ENCODE measurements around the gene CLSTN1.
"Not testable (repeated sequence)": the region's sequence is repeated elsewhere in the genome, so short reads cannot be mapped to it uniquely, and the experiment has no call there.

CLSTN1 gene

GRCh38 chr1:9728451-9729295 lies 95.1 kb downstream of the CLSTN1 start:
- peak; percentile 49 to 60 for DNase-seq

DNA sequence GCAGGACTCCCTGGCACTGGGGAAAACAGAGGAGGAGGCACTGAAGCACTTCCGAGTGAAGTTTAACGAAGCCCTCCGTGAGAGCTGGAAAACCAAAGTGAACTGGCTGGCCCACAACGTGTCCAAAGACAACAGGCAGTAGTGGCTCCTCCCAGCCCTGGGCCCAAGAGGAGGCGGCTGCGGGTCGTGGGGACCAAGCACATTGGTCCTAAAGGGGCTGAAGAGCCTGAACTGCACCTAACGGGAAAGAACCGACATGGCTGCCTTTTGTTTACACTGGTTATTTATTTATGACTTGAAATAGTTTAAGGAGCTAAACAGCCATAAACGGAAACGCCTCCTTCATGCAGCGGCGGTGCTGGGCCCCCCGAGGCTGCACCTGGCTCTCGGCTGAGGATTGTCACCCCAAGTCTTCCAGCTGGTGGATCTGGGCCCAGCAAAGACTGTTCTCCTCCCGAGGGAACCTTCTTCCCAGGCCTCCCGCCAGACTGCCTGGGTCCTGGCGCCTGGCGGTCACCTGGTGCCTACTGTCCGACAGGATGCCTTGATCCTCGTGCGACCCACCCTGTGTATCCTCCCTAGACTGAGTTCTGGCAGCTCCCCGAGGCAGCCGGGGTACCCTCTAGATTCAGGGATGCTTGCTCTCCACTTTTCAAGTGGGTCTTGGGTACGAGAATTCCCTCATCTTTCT lies 96.7 kb downstream of the CLSTN1 start:
- no peak for DNase-seq

DNA sequence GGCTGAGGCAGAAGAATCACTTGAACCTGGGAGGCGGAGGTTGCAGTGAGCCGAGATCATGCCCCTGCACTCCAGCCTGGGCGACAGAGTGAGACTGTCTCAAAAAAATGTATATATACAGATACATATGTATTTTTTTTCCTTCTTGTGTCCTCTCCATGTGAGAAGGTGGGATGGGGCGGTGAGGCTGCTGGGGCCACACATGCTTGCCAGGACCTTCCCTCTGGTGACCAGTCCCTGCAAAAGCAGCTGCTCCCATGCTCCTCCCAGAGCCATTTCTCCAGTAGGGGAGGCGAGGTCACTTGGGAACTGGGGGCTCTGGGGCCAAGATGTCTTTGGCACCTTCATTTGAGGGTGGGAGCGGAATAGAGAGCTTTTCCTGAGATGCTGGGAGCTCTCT lies 97.4 kb downstream of the CLSTN1 start:
- DNase-seq = no peak

- DNase-seq = peak; percentile 71 to 79
Measured at GRCh38 chr1:9724706-9725476, 98.9 kb downstream of the CLSTN1 start.

DNA sequence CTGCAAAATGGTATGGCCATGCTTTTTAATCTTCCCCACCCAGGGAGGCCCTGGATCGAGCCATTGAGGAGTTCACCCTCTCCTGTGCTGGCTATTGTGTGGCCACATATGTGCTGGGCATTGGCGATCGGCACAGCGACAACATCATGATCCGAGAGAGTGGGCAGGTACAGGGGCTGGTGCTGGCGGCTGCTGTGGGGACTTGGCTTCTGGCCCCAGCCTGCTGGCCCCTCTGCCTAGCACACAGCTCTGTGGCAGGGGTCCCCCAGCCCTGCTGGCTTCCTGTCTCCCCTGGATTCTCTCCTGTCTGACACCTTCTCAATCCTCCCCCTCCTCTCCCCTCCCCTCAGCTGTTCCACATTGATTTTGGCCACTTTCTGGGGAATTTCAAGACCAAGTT lies 99.8 kb downstream of the CLSTN1 start:
- DNase-seq = no peak

DNA sequence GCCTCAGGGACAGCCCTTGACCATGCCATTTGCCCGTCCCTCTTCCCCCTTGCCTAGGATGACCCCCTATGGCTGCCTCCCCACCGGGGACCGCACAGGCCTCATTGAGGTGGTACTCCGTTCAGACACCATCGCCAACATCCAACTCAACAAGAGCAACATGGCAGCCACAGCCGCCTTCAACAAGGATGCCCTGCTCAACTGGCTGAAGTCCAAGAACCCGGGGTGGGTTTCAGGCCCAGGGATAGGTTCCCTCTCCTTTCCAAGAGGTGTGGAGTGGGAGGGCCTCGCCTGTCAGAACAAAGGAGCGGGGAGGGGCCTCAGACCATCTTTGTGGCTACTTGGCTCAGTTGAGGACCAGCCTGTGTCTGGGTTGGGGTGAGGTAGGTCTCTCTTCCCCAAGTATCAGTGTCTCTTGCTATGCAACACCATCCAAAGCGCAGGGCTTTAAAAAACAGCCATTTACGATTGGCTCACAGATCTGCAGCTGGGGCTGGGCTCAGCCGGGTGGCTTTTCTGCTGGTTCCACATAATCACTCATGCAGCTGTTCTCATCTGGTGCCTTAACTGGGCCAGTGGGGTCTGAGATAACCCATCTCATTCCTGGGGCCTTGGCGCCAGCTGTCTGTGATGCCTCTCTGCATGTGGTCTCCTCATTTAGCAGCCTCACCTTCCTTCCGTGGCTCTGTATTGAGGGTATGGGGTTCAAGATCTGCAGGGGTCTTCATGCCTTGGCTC lies 100.5 kb downstream of the CLSTN1 start:
- no peak for DNase-seq

DNA sequence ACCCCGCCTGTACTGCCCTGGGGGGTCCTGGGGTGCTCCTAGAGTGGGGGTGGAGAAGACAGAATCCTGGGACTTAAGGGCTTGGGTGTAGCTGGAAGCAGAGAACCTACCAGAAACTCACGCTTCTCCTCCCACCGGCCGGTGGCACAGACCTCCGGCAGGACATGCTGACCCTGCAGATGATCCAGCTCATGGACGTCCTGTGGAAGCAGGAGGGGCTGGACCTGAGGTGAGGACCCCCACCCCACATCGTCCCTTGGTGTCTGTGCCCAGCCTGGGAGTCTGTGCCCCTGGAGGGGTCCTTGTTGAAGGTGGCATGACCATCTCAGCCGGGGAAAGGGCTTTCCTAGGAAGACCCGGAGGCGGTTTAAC lies 101.4 kb downstream of the CLSTN1 start:
- no peak for DNase-seq

DNA sequence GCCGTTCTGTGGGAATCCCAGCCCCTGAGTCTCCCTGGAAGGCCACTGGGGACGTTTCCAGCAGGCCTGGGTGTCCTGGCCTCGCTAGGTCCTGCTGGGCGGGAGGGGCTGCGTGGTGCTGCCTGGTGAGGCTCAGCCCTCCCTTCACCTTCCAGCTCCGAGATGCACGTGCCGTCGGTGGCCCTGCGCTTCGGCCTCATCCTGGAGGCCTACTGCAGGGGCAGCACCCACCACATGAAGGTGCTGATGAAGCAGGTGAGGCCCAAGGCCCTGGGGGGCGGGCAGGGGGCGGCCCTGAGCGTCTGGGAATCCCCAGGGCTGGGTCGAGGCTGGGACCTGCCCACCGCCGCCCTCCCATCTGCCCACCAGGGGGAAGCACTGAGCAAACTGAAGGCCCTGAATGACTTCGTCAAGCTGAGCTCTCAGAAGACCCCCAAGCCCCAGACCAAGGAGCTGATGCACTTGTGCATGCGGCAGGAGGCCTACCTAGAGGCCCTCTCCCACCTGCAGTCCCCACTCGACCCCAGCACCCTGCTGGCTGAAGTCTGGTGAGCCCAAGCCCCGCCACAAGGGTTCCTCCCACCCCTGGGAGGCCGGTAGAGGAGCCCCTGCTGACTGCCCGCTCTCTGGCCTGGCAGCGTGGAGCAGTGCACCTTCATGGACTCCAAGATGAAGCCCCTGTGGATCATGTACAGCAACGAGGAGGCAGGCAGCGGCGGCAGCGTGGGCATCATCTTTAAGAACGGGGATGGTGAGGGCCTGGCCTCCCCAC lies 102.0 kb downstream of the CLSTN1 start:
- peak; percentile 75 to 85 for DNase-seq

DNA sequence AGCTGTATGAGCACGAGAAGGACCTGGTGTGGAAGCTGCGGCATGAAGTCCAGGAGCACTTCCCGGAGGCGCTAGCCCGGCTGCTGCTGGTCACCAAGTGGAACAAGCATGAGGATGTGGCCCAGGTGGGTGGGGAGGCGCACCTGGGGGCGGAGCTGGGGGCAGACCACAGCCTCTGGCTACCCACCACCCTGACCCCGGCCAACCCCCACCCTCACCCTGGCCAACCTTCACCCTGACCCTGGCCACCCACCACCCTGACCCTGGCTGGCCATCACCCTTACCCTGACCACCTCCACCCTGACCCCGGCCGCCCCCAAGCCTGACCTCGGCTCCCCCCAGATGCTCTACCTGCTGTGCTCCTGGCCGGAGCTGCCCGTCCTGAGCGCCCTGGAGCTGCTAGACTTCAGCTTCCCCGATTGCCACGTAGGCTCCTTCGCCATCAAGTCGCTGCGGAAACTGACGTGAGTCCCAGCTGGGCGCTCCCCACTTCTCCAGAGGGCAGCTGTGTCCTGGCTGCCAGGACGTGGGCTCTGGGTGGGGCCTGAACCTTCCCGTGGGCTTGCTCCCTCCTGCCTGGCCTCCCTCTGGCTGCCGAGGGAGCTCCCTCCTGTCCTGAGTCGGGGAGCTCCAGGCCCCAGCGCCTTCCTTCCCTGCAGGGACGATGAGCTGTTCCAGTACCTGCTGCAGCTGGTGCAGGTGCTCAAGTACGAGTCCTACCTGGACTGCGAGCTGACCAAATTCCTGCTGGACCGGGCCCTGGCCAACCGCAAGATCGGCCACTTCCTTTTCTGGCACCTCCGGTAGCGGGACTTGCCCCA lies 102.8 kb downstream of the CLSTN1 start:
- no peak for DNase-seq

- no peak for DNase-seq
Measured at GRCh38 chr1:9719978-9720722, 103.6 kb downstream of the CLSTN1 start.

- DNase-seq = no peak
Measured at GRCh38 chr1:9718006-9718680, 105.6 kb downstream of the CLSTN1 start.

- peak; percentile 89 to 92 for DNase-seq
Measured at GRCh38 chr1:9717193-9718005, 106.4 kb downstream of the CLSTN1 start.

- DNase-seq = peak in 1 of 2 donors; percentile 20
Measured at GRCh38 chr1:9716404-9717192, 107.2 kb downstream of the CLSTN1 start.

DNA sequence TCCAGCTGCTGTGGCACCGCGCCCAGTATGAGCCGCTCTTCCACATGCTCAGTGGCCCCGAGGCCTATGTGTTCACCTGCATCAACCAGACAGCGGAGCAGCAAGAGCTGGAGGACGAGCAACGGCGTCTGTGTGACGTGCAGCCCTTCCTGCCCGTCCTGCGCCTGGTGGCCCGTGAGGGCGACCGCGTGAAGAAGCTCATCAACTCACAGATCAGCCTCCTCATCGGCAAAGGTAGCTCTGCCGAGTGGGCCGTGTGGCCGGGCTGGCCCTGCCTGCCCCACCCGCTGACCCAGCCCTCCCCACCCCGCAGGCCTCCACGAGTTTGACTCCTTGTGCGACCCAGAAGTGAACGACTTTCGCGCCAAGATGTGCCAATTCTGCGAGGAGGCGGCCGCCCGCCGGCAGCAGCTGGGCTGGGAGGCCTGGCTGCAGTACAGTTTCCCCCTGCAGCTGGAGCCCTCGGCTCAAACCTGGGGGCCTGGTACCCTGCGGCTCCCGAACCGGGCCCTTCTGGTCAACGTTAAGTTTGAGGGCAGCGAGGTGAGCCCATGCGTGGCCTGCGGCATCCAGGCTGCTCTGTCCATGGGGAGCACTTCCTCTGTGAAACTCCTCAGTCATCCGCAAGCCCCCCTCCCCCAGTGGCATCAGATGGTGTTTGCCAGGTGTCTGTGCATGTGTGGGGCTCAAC lies 108.1 kb downstream of the CLSTN1 start:
- DNase-seq = peak; percentile 50

DNA sequence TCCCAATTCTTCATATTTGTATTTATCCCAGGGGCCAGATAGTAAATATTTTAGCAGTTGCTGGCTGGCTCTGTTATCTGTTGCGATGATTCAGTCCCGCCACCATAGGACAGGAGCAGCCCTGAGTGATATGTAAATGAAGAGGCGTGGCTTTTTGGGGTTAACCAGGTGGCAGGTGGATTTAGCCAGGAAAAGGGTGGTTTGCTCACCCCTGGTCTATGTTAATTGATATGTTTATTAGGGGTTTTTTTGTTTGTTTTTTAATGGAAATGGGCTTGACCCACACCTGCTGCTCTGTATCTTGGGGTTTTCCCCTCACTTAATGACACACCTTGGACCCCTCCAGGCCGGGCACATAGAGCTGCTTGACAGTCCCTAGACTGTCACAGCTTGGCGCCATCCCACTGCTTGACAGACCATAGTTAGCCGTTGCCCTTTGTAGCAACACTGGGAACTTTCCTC lies 109.5 kb downstream of the CLSTN1 start:
- DNase-seq = peak in 1 of 2 donors; percentile 67

DNA sequence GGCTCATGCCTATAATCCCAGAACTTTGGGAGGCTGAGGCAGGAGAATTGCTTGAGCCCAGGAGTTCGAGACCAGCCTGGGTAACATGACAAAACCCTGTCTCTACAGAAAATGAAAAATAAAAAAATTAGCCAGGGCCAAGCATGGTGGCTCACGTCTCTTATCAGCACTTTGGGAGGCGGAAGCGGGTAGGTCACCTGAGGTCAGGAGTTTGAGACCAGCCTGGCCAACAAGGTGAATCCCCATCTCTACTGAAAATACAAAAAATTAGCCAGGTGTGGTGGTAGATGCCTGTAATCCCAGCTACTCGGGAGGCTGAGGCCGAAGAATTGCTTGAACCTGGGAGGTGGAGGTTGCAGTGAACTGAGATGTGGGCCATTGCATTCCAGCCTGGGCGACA lies 111.0 kb downstream of the CLSTN1 start:
- not testable (repeated sequence) for DNase-seq

- DNase-seq = peak in 1 of 2 donors; percentile 31
Measured at GRCh38 chr1:9711466-9712020, 112.2 kb downstream of the CLSTN1 start.

All from CD4-positive, alpha-beta T cell treated with Interferon alpha-2 for 1 hour (primary cell).